HEK293 (cell line): ENCODE results near the gene NATD1.

Source experiments
- CTCF ChIP-seq: fragments of 450-650 bp; formaldehyde crosslinking; IDR thresholded peaks from 2 replicates; pipeline ENCODE4 v1.5.1; 2016; ENCODE audit warnings: missing biosample characterization, missing genetic modification characterization
- HOXA7 ChIP-seq: sonication (generic); formaldehyde crosslinking; IDR thresholded peaks from 2 replicates; pipeline ENCODE4 v1.8.1; 2022; ENCODE audit warnings: missing genetic modification reagents, borderline replicate concordance
- HOXC10 ChIP-seq: sonication (generic); formaldehyde crosslinking; IDR thresholded peaks from 2 replicates; pipeline ENCODE4 v1.8.1; 2023; ENCODE audit warnings: mild to moderate bottlenecking, missing genetic modification reagents
- MEIS1 ChIP-seq: sonication (generic); formaldehyde crosslinking; IDR thresholded peaks from 2 replicates; pipeline ENCODE4 v1.8.1; 2022; ENCODE audit warnings: missing genetic modification reagents, mild to moderate bottlenecking, borderline replicate concordance
- SCRT1 ChIP-seq: fragments of 450-650 bp; formaldehyde crosslinking; IDR thresholded peaks from 2 replicates; pipeline ENCODE4 v1.5.1; 2016; ENCODE audit warnings: missing biosample characterization, missing genetic modification characterization, borderline replicate concordance
- ZBTB20 ChIP-seq: fragments of 450-650 bp; formaldehyde crosslinking; IDR thresholded peaks from 2 replicates; pipeline ENCODE4 v1.5.1; 2016; ENCODE audit warnings: missing biosample characterization, missing genetic modification characterization
- ZNF121 ChIP-seq: fragments of 450-650 bp; formaldehyde crosslinking; IDR thresholded peaks from 2 replicates; pipeline ENCODE4 v1.5.1; 2016; ENCODE audit warnings: missing biosample characterization, missing genetic modification characterization
- ZNF2 ChIP-seq: fragments of 450-650 bp; formaldehyde crosslinking; IDR thresholded peaks from 2 replicates; pipeline ENCODE4 v1.5.1; 2016; ENCODE audit warnings: missing biosample characterization, missing genetic modification characterization
- ZNF391 ChIP-seq: fragments of 450-650 bp; formaldehyde crosslinking; IDR thresholded peaks from 2 replicates; pipeline ENCODE4 v1.5.1; 2016; ENCODE audit warnings: low read depth, missing biosample characterization, missing genetic modification characterization, borderline replicate concordance
- ZNF449 ChIP-seq: fragments of 450-650 bp; formaldehyde crosslinking; IDR thresholded peaks from 2 replicates; pipeline ENCODE4 v1.5.1; 2017; ENCODE audit warnings: missing biosample characterization, mild to moderate bottlenecking, missing genetic modification characterization, moderate library complexity
- ZNF792 ChIP-seq: fragments of 450-650 bp; formaldehyde crosslinking; IDR thresholded peaks from 2 replicates; pipeline ENCODE4 v1.5.1; 2016; ENCODE audit warnings: missing biosample characterization, missing genetic modification characterization
- ZNF837 ChIP-seq: fragments of 450-650 bp; formaldehyde crosslinking; IDR thresholded peaks from 2 replicates; pipeline ENCODE4 v1.5.1; 2016; ENCODE audit warnings: missing biosample characterization, missing genetic modification characterization
- ZXDB ChIP-seq: fragments of 450-650 bp; formaldehyde crosslinking; IDR thresholded peaks from 2 replicates; pipeline ENCODE4 v1.5.1; 2016; ENCODE audit warnings: missing biosample characterization, missing genetic modification characterization
- TF ChIP-seq, protein P1 (sequence below): fragments of 450-650 bp; formaldehyde crosslinking; IDR thresholded peaks from 2 replicates; pipeline ENCODE4 v1.5.1; 2016; ENCODE audit warnings: missing biosample characterization, missing genetic modification characterization

GRCh38 chr17:21194703-21195102, 58.5 kb downstream of the NATD1 start:
- TF ChIP-seq CTCF (tag by site-specific recombination) = no peak
- no peak for TF ChIP-seq ZNF837
- no peak for TF ChIP-seq ZXDB (tag by site-specific recombination)
- TF ChIP-seq, protein P1, sequence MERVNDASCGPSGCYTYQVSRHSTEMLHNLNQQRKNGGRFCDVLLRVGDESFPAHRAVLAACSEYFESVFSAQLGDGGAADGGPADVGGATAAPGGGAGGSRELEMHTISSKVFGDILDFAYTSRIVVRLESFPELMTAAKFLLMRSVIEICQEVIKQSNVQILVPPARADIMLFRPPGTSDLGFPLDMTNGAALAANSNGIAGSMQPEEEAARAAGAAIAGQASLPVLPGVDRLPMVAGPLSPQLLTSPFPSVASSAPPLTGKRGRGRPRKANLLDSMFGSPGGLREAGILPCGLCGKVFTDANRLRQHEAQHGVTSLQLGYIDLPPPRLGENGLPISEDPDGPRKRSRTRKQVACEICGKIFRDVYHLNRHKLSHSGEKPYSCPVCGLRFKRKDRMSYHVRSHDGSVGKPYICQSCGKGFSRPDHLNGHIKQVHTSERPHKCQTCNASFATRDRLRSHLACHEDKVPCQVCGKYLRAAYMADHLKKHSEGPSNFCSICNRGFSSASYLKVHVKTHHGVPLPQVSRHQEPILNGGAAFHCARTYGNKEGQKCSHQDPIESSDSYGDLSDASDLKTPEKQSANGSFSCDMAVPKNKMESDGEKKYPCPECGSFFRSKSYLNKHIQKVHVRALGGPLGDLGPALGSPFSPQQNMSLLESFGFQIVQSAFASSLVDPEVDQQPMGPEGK = no peak
- no peak for TF ChIP-seq ZNF2
- no peak for TF ChIP-seq ZBTB20
- TF ChIP-seq SCRT1 = no peak
- no peak for TF ChIP-seq HOXA7 (CRISPR knock-in tag)
- TF ChIP-seq ZNF121 = no peak
- TF ChIP-seq ZNF391 (tag by site-specific recombination) = no peak
- TF ChIP-seq ZNF449 (tag by site-specific recombination) = no peak
- no peak for TF ChIP-seq MEIS1 (CRISPR knock-in tag)
- no peak for TF ChIP-seq HOXC10 (CRISPR knock-in tag)
- TF ChIP-seq ZNF792 = no peak
